ENCODE results near the gene EFTUD2.
A peak's percentile ranks its signal among the peaks of the same experiment; 100 is the strongest.

Gene EFTUD2

DNA sequence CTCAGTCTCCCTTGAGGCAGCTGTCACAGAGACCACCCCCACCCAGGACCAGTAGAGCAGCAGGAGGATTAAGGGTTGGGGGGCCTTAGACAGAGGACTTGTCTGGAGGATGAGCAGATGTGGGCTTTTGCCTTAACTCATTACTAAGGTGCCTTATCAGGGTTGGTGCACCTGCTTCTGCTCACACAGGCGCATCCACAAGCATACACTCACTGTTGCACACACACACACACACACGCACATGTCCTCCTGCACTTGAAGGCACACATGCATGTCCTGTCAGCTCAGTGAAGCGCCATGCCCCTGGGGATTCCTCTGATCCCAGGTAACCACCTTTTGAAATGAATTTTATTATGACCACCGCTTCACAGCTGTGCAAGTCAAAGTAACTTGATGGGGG lies 14.9 kb upstream of the EFTUD2 start:
- no peaks in the 10 kb centered on the region for H3K36me3 ChIP-seq (ENCODE audit: control insufficient read depth, insufficient read depth, low read length)
- peaks cover 21% of the 10 kb centered on the region for H3K27me3 ChIP-seq (ENCODE audit: control insufficient read depth, insufficient read depth, low read length)
- no peak overlapping the region for H3K9ac ChIP-seq (ENCODE audit: low read depth, low read length)
- no peak overlapping the region for H3K4me3 ChIP-seq (ENCODE audit: low read depth, low read length)
- H3K4me1 ChIP-seq (ENCODE audit: control insufficient read depth, insufficient read depth, low read length), result peaks cover 3% of the 10 kb centered on the region
- H3K9me3 ChIP-seq (ENCODE audit: control insufficient read depth, insufficient read depth, low read length), result no peaks in the 10 kb centered on the region

- Histone ChIP-seq H3K27me3 (ENCODE audit: control insufficient read depth, insufficient read depth, low read length) (peaks cover 21% of the 10 kb centered on the region), H3K9ac (ENCODE audit: low read depth, low read length) (no peak overlapping the region), H3K9me3 (ENCODE audit: control insufficient read depth, insufficient read depth, low read length) (no peaks in the 10 kb centered on the region), H3K36me3 (ENCODE audit: control insufficient read depth, insufficient read depth, low read length) (no peaks in the 10 kb centered on the region), H3K4me1 (ENCODE audit: control insufficient read depth, insufficient read depth, low read length) (peaks cover 3% of the 10 kb centered on the region), H3K4me3 (ENCODE audit: low read depth, low read length) (no peak overlapping the region)
Observed at GRCh38 chr17:44913676-44914075, 14.4 kb upstream of the EFTUD2 start.

DNA sequence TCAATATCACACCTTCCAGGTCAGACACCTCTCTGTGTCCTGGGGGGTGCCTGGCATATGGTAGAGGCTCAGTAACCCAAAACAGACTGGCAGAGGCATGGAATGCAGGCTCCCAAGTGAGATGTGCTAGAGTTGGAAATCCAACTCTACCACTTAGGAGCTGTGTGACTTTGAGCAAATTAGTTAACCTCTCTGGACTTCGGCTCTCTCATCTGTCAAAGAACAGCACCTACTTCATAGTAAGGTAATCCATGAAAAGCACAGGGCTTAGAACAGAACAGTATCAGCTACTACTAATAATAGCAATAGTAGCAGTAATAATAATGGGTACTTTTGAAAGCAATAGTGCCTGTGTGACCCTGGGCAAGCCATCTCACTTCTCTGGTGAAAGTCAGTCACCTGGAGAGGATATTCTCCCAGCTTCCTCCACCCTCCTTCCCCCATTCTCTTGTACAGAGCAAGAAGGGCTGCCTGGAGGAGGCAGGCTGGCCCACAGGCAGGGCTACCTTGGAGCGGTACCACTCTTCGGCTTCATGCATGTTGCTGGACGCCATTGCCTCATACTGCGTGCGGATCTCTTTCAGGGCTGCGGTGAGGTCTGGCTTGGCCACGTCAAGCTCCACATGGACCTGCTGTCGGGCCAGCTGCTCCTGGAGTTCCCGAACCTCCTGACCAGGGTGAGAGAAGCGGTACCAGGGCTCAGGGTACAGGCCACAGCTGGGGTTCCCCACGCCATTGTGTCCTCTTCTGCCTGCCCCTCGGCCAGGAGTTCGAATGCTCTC lies 13.7 kb upstream of the EFTUD2 start:
- Histone ChIP-seq H3K9ac (ENCODE audit: low read depth, low read length) (no peak overlapping the region), H3K36me3 (ENCODE audit: control insufficient read depth, insufficient read depth, low read length) (no peaks in the 10 kb centered on the region), H3K27me3 (ENCODE audit: control insufficient read depth, insufficient read depth, low read length) (peaks cover 21% of the 10 kb centered on the region), H3K9me3 (ENCODE audit: control insufficient read depth, insufficient read depth, low read length) (no peaks in the 10 kb centered on the region), H3K4me3 (ENCODE audit: low read depth, low read length) (no peak overlapping the region), H3K4me1 (ENCODE audit: control insufficient read depth, insufficient read depth, low read length) (peaks cover 3% of the 10 kb centered on the region)

DNA sequence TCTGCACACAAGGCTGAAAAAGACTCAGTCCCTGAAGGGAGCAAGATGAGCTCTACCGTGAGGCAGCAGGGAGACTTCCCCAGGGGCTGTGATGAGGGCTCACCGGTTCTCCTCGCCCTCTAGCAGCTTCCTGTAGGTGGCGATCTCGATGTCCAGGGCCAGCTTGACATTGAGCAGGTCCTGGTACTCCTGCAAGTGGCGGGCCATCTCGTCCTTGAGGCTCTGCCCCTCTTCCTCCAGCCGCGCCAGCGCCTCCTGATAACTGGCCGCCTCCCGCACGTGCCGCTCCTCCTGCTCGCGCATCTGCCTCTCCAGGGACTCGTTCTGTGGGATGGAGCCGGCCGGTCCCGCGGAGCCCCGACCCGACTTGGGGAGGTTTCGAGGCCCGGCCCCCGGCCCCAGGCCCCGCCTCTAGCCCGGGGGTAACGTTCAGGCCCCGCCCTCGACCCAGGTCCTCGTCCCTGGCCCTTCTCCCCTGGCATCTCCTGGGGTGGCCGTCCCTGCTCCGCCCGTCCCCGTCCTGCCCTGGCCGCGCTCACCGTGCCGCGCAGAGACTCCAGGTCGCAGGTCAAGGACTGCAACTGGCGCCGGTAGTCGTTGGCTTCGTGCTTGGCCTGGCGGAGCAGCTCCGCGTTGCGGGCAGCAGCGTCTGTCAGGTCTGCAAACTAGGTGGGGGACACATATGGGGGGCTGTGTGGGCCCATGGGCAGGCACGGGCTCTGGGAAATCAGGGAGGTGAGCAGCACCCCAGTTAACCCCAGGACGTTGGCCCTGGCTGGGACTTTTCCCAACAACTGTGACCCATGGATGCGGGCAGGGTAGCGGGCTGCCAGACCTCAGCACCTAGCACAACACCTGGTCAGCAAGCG lies 12.1 kb upstream of the EFTUD2 start:
- Histone ChIP-seq H3K27me3 (ENCODE audit: control insufficient read depth, insufficient read depth, low read length) (peaks cover 21% of the 10 kb centered on the region), H3K9ac (ENCODE audit: low read depth, low read length) (peak overlapping the region; percentile 47), H3K9me3 (ENCODE audit: control insufficient read depth, insufficient read depth, low read length) (no peaks in the 10 kb centered on the region), H3K4me1 (ENCODE audit: control insufficient read depth, insufficient read depth, low read length) (peaks cover 3% of the 10 kb centered on the region), H3K4me3 (ENCODE audit: low read depth, low read length) (peak overlapping the region; percentile 63), H3K36me3 (ENCODE audit: control insufficient read depth, insufficient read depth, low read length) (no peaks in the 10 kb centered on the region)

GRCh38 chr17:44910231-44911106 lies 11.2 kb upstream of the EFTUD2 start:
- H3K4me1 ChIP-seq (ENCODE audit: control insufficient read depth, insufficient read depth, low read length), result peaks cover 3% of the 10 kb centered on the region
- no peaks in the 10 kb centered on the region for H3K36me3 ChIP-seq (ENCODE audit: control insufficient read depth, insufficient read depth, low read length)
- peak overlapping the region; percentile 63 for H3K4me3 ChIP-seq (ENCODE audit: low read depth, low read length)
- H3K9ac ChIP-seq (ENCODE audit: low read depth, low read length), result peak overlapping the region; percentile 37
- H3K27me3 ChIP-seq (ENCODE audit: control insufficient read depth, insufficient read depth, low read length), result peaks cover 21% of the 10 kb centered on the region
- no peaks in the 10 kb centered on the region for H3K9me3 ChIP-seq (ENCODE audit: control insufficient read depth, insufficient read depth, low read length)

DNA sequence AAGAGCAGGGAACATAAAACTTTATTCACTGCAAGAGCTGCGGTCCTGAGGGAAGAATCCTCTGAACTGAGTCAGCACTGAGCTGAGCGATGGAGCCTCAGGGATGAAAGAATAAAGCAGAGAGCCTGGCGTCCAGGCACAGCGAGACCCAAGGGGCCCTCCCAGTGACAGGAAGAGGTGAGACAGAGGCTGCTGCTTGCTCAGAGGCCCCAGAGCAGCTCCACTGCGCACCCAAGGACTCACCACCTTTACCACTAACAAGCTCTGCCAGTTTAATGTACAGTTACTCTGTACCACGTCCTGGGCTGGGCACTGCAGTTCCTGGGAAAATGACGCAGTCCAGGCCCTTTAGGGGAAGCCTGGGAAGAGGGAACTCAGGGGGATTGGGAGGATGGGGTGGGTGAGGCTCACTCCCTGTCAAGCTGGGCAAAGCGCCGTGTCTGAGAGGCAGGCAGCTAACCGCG lies 10.5 kb upstream of the EFTUD2 start:
- Histone ChIP-seq H3K27me3 (ENCODE audit: control insufficient read depth, insufficient read depth, low read length) (peaks cover 21% of the 10 kb centered on the region), H3K9ac (ENCODE audit: low read depth, low read length) (no peak overlapping the region), H3K4me1 (ENCODE audit: control insufficient read depth, insufficient read depth, low read length) (peaks cover 3% of the 10 kb centered on the region), H3K4me3 (ENCODE audit: low read depth, low read length) (no peak overlapping the region), H3K36me3 (ENCODE audit: control insufficient read depth, insufficient read depth, low read length) (no peaks in the 10 kb centered on the region), H3K9me3 (ENCODE audit: control insufficient read depth, insufficient read depth, low read length) (no peaks in the 10 kb centered on the region)

GRCh38 chr17:44908761-44909326 lies 9.6 kb upstream of the EFTUD2 start:
- H3K9ac ChIP-seq (ENCODE audit: low read depth, low read length), result no peak overlapping the region
- H3K27me3 ChIP-seq (ENCODE audit: control insufficient read depth, insufficient read depth, low read length), result peaks cover 19% of the 10 kb centered on the region
- H3K9me3 ChIP-seq (ENCODE audit: control insufficient read depth, insufficient read depth, low read length), result no peaks in the 10 kb centered on the region
- no peak overlapping the region for H3K4me3 ChIP-seq (ENCODE audit: low read depth, low read length)
- H3K36me3 ChIP-seq (ENCODE audit: control insufficient read depth, insufficient read depth, low read length), result no peaks in the 10 kb centered on the region
- H3K4me1 ChIP-seq (ENCODE audit: control insufficient read depth, insufficient read depth, low read length), result peaks cover 3% of the 10 kb centered on the region

DNA sequence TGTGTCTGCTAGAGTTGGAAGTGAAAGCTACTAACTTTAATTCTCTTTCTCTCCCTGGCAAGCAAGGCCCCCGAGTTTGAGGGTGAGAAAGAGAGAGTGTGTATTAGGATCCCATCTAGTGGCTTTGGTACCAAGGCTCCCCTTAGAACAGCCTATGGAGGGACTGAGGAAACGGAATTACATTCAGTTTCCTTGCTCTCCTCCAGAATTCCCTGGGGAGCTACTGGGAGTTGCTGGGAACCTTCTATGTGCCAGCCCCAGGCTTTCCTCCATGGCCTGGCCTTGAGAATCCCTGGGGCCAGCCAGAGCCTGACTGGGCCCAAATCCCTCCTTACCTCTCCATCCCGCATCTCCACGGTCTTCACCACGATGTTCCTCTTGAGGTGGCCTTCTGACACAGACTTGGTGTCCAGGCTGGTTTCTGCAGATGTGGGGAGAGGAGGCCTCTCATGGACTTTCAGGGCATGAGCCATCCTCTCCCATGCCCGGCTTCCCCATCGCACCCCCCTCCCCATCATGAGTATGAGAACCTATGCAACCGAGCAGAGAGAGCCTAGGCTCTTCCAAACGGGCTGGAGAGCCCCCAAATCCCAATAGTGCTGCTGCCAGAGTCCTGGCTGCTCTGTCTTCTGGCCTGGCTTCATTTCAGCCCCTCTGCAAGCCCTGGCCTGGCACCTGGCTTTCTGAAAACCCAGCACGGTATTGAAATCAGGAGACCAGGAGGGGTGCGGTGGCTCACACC lies 8.7 kb upstream of the EFTUD2 start:
- H3K36me3 ChIP-seq (ENCODE audit: control insufficient read depth, insufficient read depth, low read length), result no peaks in the 10 kb centered on the region
- no peak overlapping the region for H3K4me3 ChIP-seq (ENCODE audit: low read depth, low read length)
- H3K9ac ChIP-seq (ENCODE audit: low read depth, low read length), result no peak overlapping the region
- no peaks in the 10 kb centered on the region for H3K9me3 ChIP-seq (ENCODE audit: control insufficient read depth, insufficient read depth, low read length)
- H3K27me3 ChIP-seq (ENCODE audit: control insufficient read depth, insufficient read depth, low read length), result peaks cover 16% of the 10 kb centered on the region
- peaks cover 3% of the 10 kb centered on the region for H3K4me1 ChIP-seq (ENCODE audit: control insufficient read depth, insufficient read depth, low read length)

DNA sequence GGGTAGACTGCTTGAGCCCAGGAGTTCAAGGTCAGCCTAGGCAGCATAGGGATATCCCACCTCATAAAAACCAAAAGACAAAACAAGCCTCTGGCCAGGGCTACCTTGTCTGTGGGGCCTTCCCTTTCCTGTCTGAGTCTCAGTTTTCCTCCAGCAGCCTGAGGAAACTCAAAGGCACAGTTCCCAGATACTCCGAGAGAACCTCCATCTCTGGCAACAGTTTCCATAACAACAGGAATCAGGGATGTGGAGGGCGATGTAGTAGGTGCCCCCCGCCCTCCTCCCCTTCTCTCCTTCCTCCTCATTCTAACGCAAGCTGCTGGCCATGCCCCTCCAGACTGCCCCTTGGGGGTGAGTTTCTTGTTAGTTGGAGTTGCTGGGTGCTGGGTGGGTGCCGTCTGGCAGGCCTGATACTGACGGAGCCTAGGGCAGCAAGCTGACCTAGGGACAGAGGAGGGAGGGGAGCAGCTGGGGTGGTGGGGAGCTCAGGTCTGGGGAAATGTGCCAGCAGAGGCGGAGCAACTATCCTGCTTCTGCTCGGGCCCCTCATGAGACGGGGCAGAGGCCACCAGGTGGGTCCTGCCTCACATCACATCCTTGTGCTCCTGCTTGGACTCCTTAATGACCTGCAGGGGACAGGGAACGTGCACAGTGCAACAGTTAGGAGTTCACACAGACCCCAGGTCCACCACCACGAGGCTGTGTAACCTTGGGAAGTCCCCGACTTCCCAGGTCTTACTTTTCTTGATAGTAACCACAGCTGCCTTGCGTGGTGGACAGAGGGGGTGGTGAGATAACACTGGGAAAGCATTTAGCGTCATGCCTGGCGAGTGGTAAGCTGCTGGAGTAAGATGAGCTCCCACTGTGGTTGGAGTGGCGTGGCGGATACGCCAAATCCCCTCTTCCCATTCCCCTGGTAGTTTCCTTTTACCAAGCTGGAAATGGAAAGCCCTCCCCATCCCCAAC lies 7.8 kb upstream of the EFTUD2 start:
- Histone ChIP-seq H3K27me3 (ENCODE audit: control insufficient read depth, insufficient read depth, low read length) (peaks cover 8% of the 10 kb centered on the region), H3K4me3 (ENCODE audit: low read depth, low read length) (no peak overlapping the region), H3K4me1 (ENCODE audit: control insufficient read depth, insufficient read depth, low read length) (peaks cover 3% of the 10 kb centered on the region), H3K36me3 (ENCODE audit: control insufficient read depth, insufficient read depth, low read length) (no peaks in the 10 kb centered on the region), H3K9ac (ENCODE audit: low read depth, low read length) (no peak overlapping the region), H3K9me3 (ENCODE audit: control insufficient read depth, insufficient read depth, low read length) (no peaks in the 10 kb centered on the region)
